ENCODE results near the gene KRTAP9-7.
"Not testable (repeated sequence)": the region's sequence is repeated elsewhere in the genome, so short reads cannot be mapped to it uniquely, and the experiment has no call there.

The KRTAP9-7 gene

GRCh38 chr17:41271323-41271722, 4.2 kb upstream of the KRTAP9-7 start:
- not testable (repeated sequence) for DNase-seq (ENCODE audit: low read depth in 1 of 2, low spot score in 1 of 2)

- no peak for DNase-seq (ENCODE audit: low read depth in 1 of 2, low spot score in 1 of 2)
Measured at GRCh38 chr17:41271858-41272257, 3.6 kb upstream of the KRTAP9-7 start.

- no peak for DNase-seq (ENCODE audit: low read depth in 1 of 2, low spot score in 1 of 2)
Measured at GRCh38 chr17:41278176-41278955, 2.9 kb downstream of the KRTAP9-7 start.

- no peak for DNase-seq (ENCODE audit: low read depth in 1 of 2, low spot score in 1 of 2)
Measured at GRCh38 chr17:41284043-41284442, 8.5 kb downstream of the KRTAP9-7 start.

- no peak for DNase-seq (ENCODE audit: low read depth in 1 of 2, low spot score in 1 of 2)
Measured at GRCh38 chr17:41284546-41284945, 9.0 kb downstream of the KRTAP9-7 start.

GRCh38 chr17:41287050-41287449, 11.6 kb downstream of the KRTAP9-7 start:
- no peak for DNase-seq (ENCODE audit: low read depth in 1 of 2, low spot score in 1 of 2)

- DNase-seq (ENCODE audit: low read depth in 1 of 2, low spot score in 1 of 2), result no peak
Measured at GRCh38 chr17:41294016-41294415, 18.5 kb downstream of the KRTAP9-7 start.

GRCh38 chr17:41296846-41297245, 21.3 kb downstream of the KRTAP9-7 start:
- DNase-seq (ENCODE audit: low read depth in 1 of 2, low spot score in 1 of 2), result no peak

- no peak for DNase-seq (ENCODE audit: low read depth in 1 of 2, low spot score in 1 of 2)
Measured at GRCh38 chr17:41298458-41299135, 23.1 kb downstream of the KRTAP9-7 start.

- no peak for DNase-seq (ENCODE audit: low read depth in 1 of 2, low spot score in 1 of 2)
Measured at GRCh38 chr17:41301204-41301790, 25.8 kb downstream of the KRTAP9-7 start.

- no peak for DNase-seq (ENCODE audit: low read depth in 1 of 2, low spot score in 1 of 2)
Measured at GRCh38 chr17:41301916-41302901, 26.7 kb downstream of the KRTAP9-7 start, which contains the start of gene KRTAP29-1. KRTAP29-1 (minus strand) TSS chr17:41302851; CDS start chr17:41302851, 0 bp downstream.

GRCh38 chr17:41302981-41303380, 27.5 kb downstream of the KRTAP9-7 start:
- DNase-seq (ENCODE audit: low read depth in 1 of 2, low spot score in 1 of 2), result no peak

- no peak for DNase-seq (ENCODE audit: low read depth in 1 of 2, low spot score in 1 of 2)
Measured at GRCh38 chr17:41304091-41304490, 28.6 kb downstream of the KRTAP9-7 start.

- no peak for DNase-seq (ENCODE audit: low read depth in 1 of 2, low spot score in 1 of 2)
Measured at GRCh38 chr17:41307647-41308046, 32.1 kb downstream of the KRTAP9-7 start.

GRCh38 chr17:41308251-41308917, 32.9 kb downstream of the KRTAP9-7 start:
- DNase-seq (ENCODE audit: low read depth in 1 of 2, low spot score in 1 of 2), result peak in 1 of 2 donors; percentile 32

GRCh38 chr17:41308918-41309359, 33.4 kb downstream of the KRTAP9-7 start, which contains the start of gene KRTAP16-1:
KRTAP16-1 (minus strand) TSS chr17:41309309; CDS start chr17:41309253, 56 bp downstream.
- DNase-seq (ENCODE audit: low read depth in 1 of 2, low spot score in 1 of 2), result peak in 1 of 2 donors; percentile 11

GRCh38 chr17:41311111-41311510, 35.6 kb downstream of the KRTAP9-7 start:
- no peak for DNase-seq (ENCODE audit: low read depth in 1 of 2, low spot score in 1 of 2)

GRCh38 chr17:41315204-41315794, 39.8 kb downstream of the KRTAP9-7 start, which contains the start of gene KRTAP17-1:
KRTAP17-1 (minus strand) TSS chr17:41315710; CDS start chr17:41315650, 60 bp downstream.
- no peak for DNase-seq (ENCODE audit: low read depth in 1 of 2, low spot score in 1 of 2)

- no peak for DNase-seq (ENCODE audit: low read depth in 1 of 2, low spot score in 1 of 2)
Measured at GRCh38 chr17:41315814-41316445, 40.4 kb downstream of the KRTAP9-7 start.
